Thyroid gland (tissue), 4 donors: ENCODE measurements around the gene TGM5. TPM values are rescaled to one million over a fixed set of nuclear protein-coding genes. Genes with fewer than 3 reads are reported as not detected.
A peak's percentile ranks its signal among the peaks of the same experiment; 100 is the strongest.

Experiments used
- DNase-seq, 2 donors: peaks; one replicate each; pipeline ENCODE4 v3.0.0-alpha.2; 2019
- H3K27ac ChIP-seq, 3 donors: fragments of 200-600 bp; sonication (generic); 1 replicate in 2 of 3; 2 replicates in 1 of 3; pipeline ENCODE4 v1.5.1; 2016 to 2019; ENCODE audit warnings: mild to moderate bottlenecking in 1 of 3, moderate library complexity in 1 of 3
- H3K27me3 ChIP-seq: fragments of 200-600 bp; sonication (generic); one replicate; pipeline ENCODE4 v1.5.1; 2019
- H3K36me3 ChIP-seq, 2 donors: fragments of 200-600 bp; sonication (generic); one replicate each; pipeline ENCODE4 v1.5.1; 2016 to 2019
- H3K4me1 ChIP-seq, 2 donors: fragments of 200-600 bp; sonication (generic); one replicate each; pipeline ENCODE4 v1.5.1; 2017 to 2019
- H3K4me3 ChIP-seq, 3 donors: fragments of 200-600 bp; sonication (generic); replicated peaks in 1 of 3; 1 replicate in 2 of 3; 2 replicates in 1 of 3; pipeline ENCODE4 v1.5.1; 2016; ENCODE audit warnings: mild to moderate bottlenecking in 1 of 3
- H3K9me3 ChIP-seq: fragments of 200-600 bp; sonication (generic); one replicate; pipeline ENCODE4 v1.5.1; 2017
- POLR2A ChIP-seq, 2 donors: fragments of 450-650 bp; IDR thresholded peaks; one replicate each; pipeline ENCODE4 v1.6.1; 2017; ENCODE audit warnings: antibody characterized with exemption in 2 of 2, mild to moderate bottlenecking in 2 of 2, moderate library complexity in 1 of 2
- WGBS, 2 donors: methylation state at CpG; one replicate each; pipeline ENCODE4 v1.1.5; 2017; 5-methylcytosine and 5-hydroxymethylcytosine counted together
- intact Hi-C: fragments of 100-400 bp; cut with DNase I; formaldehyde crosslinking; loops from one replicate; pipeline ENCODE4 v1.15.1; 2023
- total RNA-seq, 4 donors: library from RNA; depleted of rRNA; stranded (reverse); fragments of >200 nt; gene quantifications; one replicate each; pipeline ENCODE4 v1.2.3, GENCODE V29; 2016
- TF ChIP-seq, protein P1 (sequence below), 6 experiments: fragments of 200-600 bp in 3 of 6; fragments of 450-650 bp in 3 of 6; sonication (generic) in 3 of 6; IDR thresholded peaks; one replicate each; pipeline ENCODE4 v1.5.1; 2016 to 2019; ENCODE audit warnings: antibody characterized with exemption in 6 of 6, mild to moderate bottlenecking in 2 of 6, inconsistent platforms in 1 of 6, moderate library complexity in 1 of 6

The TGM5 gene
- total RNA-seq, 4 donors from 2014 or later: not detected

GRCh38 chr15:43187544-43188155 is 79.1 kb downstream of the TGM5 start:
- peaks cover 24 to 36% of the 10 kb centered on the region in 2 donors for H3K36me3 ChIP-seq
- no peak for DNase-seq
- peaks cover 0 to 8% of the 10 kb centered on the region in 2 donors for H3K4me1 ChIP-seq
- intact Hi-C loops: loop anchor here (10.0 kb wide), 1 partner anchor 53 kb away; the partner anchor contains the start of gene TMEM62
- WGBS, 2 donors: 71 to 77% methylated on average over 2 of the region's 2 CpGs
- TF ChIP-seq, protein P1, sequence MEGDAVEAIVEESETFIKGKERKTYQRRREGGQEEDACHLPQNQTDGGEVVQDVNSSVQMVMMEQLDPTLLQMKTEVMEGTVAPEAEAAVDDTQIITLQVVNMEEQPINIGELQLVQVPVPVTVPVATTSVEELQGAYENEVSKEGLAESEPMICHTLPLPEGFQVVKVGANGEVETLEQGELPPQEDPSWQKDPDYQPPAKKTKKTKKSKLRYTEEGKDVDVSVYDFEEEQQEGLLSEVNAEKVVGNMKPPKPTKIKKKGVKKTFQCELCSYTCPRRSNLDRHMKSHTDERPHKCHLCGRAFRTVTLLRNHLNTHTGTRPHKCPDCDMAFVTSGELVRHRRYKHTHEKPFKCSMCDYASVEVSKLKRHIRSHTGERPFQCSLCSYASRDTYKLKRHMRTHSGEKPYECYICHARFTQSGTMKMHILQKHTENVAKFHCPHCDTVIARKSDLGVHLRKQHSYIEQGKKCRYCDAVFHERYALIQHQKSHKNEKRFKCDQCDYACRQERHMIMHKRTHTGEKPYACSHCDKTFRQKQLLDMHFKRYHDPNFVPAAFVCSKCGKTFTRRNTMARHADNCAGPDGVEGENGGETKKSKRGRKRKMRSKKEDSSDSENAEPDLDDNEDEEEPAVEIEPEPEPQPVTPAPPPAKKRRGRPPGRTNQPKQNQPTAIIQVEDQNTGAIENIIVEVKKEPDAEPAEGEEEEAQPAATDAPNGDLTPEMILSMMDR (IDR thresholded peaks at IDR 0.05): peak in 4 of 6 experiments; percentile 38 to 59 (median 52)
- TF ChIP-seq POLR2A (IDR thresholded peaks at IDR 0.05): no peak
- H3K9me3 ChIP-seq: no peaks in the 10 kb centered on the region
- H3K4me3 ChIP-seq: no peak overlapping the region
- H3K27me3 ChIP-seq: no peaks in the 10 kb centered on the region
- no peak overlapping the region for H3K27ac ChIP-seq

DNA sequence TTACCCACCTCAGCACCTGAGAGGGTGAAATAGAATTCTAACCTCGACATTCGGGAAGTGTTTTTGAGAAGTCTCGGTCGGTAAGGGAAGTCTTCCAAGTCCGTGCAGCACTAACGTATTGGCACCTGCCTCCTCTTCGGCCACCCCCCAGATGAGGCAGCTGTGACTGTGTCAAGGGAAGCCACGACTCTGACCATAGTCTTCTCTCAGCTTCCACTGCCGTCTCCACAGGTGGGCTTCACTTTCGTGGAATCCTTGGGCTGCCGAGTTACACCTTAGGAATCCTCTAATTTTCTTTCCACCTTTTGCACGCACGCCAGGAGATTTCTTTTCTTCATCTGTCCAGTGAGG is 80.8 kb downstream of the TGM5 start:
- Histone ChIP-seq H3K27ac (peak overlapping the region; percentile 83 to 93 (median 93)), H3K36me3 (peaks cover 8 to 20% of the 10 kb centered on the region in 2 donors), H3K4me1 (peaks cover 0 to 8% of the 10 kb centered on the region in 2 donors), H3K9me3 (no peaks in the 10 kb centered on the region), H3K27me3 (no peaks in the 10 kb centered on the region), H3K4me3 (peak overlapping the region; percentile 53 to 97 (median 66))
- 2% methylated on average over 13 of the region's 13 CpGs for WGBS, 2 donors
- intact Hi-C loops: loop anchor here (10.0 kb wide), 1 partner anchor 51 kb away; the partner anchor contains the start of gene TMEM62
- DNase-seq: peak; percentile 19 to 27
- TF ChIP-seq, protein P1 (IDR thresholded peaks at IDR 0.05): no peak
- no peak for TF ChIP-seq POLR2A (IDR thresholded peaks at IDR 0.05)

DNA sequence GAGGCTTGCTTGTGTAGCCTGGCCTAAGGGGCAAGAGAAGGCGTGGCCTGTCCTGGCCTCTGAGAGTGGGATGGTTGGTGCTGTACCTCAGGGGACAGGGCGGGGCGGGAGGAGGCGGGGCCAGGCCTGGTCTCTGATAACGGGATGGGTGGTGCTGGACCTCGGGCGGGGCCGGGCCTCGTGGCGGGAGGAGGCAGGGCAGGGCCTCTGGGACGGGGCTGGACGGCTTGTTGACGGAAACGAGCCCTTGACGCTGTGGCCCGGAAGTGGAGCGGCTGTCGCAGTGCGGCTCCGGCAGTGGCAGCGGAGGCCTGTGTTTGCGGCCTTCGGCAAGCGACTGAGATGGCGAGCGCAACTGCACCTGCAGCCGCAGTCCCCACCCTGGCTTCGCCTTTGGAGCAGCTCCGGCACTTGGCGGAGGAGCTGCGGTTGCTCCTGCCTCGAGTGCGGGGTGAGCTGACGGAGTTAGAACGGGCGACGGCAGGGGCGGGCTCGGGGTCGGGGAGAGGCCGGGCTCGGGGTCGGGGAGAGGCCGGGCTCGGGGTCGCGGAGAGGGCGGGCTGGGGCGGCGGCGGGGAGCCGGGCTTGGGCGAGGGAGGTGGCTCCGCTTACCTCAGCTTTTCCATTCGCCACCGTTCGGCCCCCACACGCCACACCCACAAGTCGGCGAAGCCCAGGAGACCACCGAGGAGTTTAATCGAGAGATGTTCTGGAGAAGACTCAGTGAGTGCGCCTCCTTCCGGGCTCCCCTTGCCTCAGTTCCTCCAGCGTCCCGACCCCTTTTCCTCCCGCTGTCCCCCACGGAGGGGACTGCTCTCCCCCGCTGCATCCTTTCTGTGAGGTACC is 81.3 kb downstream of the TGM5 start, which contains the start of gene CCNDBP1:
TSS of gene CCNDBP1 (plus strand) at position 247 of the 846 bp plus-strand sequence. CDS start at position 343, 96 bp downstream.
- Histone ChIP-seq H3K4me3 (peak within 1 kb of the TSS; percentile 53 to 97 (median 66)), H3K9me3 (no peaks in the 10 kb centered on the region), H3K27ac (peak within 1 kb of the TSS; percentile 83 to 93 (median 93)), H3K27me3 (no peaks in the 10 kb centered on the region), H3K4me1 (peaks cover 0 to 8% of the 10 kb centered on the region in 2 donors), H3K36me3 (peaks cover 5 to 14% of the 10 kb centered on the region in 2 donors)
- peak; percentile 98 to 99 for DNase-seq
- intact Hi-C loops: loop anchor here (10.0 kb wide), 1 partner anchor 51 kb away; the partner anchor contains the start of gene TMEM62
- 1 to 2% methylated on average over 27 of the region's 69 CpGs for WGBS, 2 donors
- TF ChIP-seq POLR2A (IDR thresholded peaks at IDR 0.05): peak; percentile 37 to 85
- TF ChIP-seq, protein P1 (IDR thresholded peaks at IDR 0.05): peak in 4 of 6 experiments; percentile 14 to 30 (median 23)

GRCh38 chr15:43184407-43185124 is 82.2 kb downstream of the TGM5 start:
- no peaks in the 10 kb centered on the region for H3K9me3 ChIP-seq
- H3K27ac ChIP-seq: peak overlapping the region in 2 of 3 donors; percentile 83 to 93
- no peak for TF ChIP-seq POLR2A (IDR thresholded peaks at IDR 0.05)
- TF ChIP-seq, protein P1 (IDR thresholded peaks at IDR 0.05): peak in 1 of 6 experiments; percentile 1
- peaks cover 0 to 8% of the 10 kb centered on the region in 2 donors for H3K4me1 ChIP-seq
- peaks cover 5 to 6% of the 10 kb centered on the region in 2 donors for H3K36me3 ChIP-seq
- peak overlapping the region in 1 of 3 donors; percentile 97 for H3K4me3 ChIP-seq
- intact Hi-C loops: loop anchor here (10.0 kb wide), 1 partner anchor 50 kb away; the partner anchor contains the start of gene TMEM62
- no peak for DNase-seq
- 74% methylated on average over 9 of the region's 9 CpGs for whole genome bisulfite sequencing, 2 donors
- H3K27me3 ChIP-seq: no peaks in the 10 kb centered on the region
